Skeletal muscle satellite cell (primary cell): ENCODE measurements around the gene CPB2.

ENCODE experiments used
- H3K27me3 ChIP-seq: 2 replicates; pipeline ENCODE4 v1.7.0; 2013; ENCODE audit warnings: low read length; ENCODE audit not compliant: control insufficient read depth, insufficient read depth
- H3K36me3 ChIP-seq: 2 replicates; pipeline ENCODE4 v1.7.0; 2013; ENCODE audit warnings: mild to moderate bottlenecking, control low read depth, low read length; ENCODE audit not compliant: insufficient read depth
- H3K4me1 ChIP-seq: 2 replicates; pipeline ENCODE4 v1.7.0; 2013; ENCODE audit warnings: low read length; ENCODE audit not compliant: control insufficient read depth, insufficient read depth
- H3K4me2 ChIP-seq: 2 replicates; pipeline ENCODE4 v1.7.0; 2013; ENCODE audit warnings: mild to moderate bottlenecking, low read length
- H3K4me3 ChIP-seq: 2 replicates; pipeline ENCODE4 v1.7.0; 2013; ENCODE audit warnings: low read length
- H3K9ac ChIP-seq: 2 replicates; pipeline ENCODE4 v1.7.0; 2013; ENCODE audit warnings: mild to moderate bottlenecking, low read depth, low read length, moderate library complexity
- H3K9me3 ChIP-seq: replicated peaks from 2 replicates; pipeline ENCODE4 v1.7.0; 2013; ENCODE audit warnings: mild to moderate bottlenecking, control low read depth, low read length

Gene CPB2

DNA sequence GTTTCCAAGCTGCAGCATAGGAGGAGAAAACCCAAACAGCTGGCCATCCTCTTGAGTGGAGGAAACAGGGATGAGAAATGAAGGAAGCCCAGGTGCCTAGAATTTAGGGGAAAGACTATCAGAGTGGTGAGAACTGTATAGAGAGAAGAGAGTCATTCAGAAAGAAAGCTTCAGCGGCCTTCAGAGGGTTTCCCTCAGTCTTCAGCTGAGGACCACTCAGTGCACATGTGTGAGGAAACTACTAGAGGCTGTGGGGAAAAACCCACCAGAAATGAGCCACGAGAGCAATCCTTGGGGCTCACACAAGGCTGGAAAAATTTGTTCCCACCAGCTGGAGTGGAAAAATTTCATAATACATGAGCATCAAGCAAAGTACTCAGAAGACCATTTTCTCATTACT is 35.2 kb upstream of the CPB2 start:
- Histone ChIP-seq H3K36me3 (no peaks in the 10 kb centered on the region), H3K4me2 (no peak overlapping the region), H3K9ac (no peak overlapping the region), H3K4me3 (no peak overlapping the region), H3K27me3 (peaks cover 46% of the 10 kb centered on the region), H3K4me1 (no peaks in the 10 kb centered on the region), H3K9me3 (no peaks in the 10 kb centered on the region)

DNA sequence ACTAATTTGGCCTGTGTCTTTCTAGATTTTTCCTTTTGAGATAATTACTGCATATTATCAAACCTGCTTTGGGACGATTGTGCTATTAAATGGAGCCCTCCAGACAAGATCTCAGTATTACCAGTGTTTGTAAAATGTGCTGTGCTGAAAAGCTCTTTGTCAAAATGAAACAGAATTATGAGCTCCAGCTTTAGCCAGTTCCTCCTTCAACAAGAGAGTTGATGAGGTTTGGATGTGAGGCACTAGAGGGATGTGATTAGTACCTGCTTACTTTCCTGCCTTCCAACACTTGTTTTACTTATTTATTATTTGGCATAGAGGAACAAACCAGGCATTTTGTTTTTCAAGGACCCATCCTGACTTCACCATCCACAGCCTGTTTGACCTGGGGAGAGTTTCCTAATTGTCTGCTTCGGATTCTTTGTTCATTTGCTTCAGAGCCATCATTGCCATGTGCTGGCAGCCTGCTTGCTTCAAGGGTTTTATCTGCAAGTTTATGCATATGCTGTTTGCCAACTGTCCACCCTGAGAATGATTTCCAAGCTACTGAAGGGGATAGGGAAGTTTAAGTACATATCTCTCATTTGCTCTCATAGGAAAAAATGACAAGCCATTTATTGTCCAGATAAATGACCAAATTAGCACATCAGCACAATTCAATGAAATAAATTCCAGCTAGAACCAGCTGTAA is 32.9 kb upstream of the CPB2 start:
- Histone ChIP-seq H3K36me3 (no peaks in the 10 kb centered on the region), H3K9ac (no peak overlapping the region), H3K4me2 (no peak overlapping the region), H3K27me3 (peaks cover 41% of the 10 kb centered on the region), H3K4me1 (no peaks in the 10 kb centered on the region), H3K9me3 (no peaks in the 10 kb centered on the region), H3K4me3 (no peak overlapping the region)

DNA sequence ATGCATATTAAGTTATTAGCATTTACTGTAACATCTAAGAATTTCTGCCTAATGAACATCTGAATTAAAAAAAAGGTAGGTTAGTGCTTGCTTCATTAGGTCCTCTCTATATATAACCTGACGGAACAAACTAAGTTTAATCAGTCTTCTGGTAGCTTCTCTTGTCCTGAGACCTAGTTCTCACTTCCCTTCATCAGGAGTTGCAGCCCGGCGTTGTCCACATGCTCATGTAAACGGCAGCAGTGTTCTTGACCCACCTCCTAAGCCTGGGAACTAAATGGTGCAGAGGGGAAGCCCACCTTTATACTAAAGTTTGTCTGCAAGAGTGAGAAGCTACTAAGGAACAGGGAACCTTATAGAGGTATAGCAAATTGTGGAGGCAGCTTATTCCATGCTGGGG is 31.9 kb upstream of the CPB2 start:
- H3K4me1 ChIP-seq, result no peaks in the 10 kb centered on the region
- H3K9ac ChIP-seq, result no peak overlapping the region
- no peaks in the 10 kb centered on the region for H3K9me3 ChIP-seq
- no peaks in the 10 kb centered on the region for H3K36me3 ChIP-seq
- peaks cover 48% of the 10 kb centered on the region for H3K27me3 ChIP-seq
- H3K4me3 ChIP-seq, result no peak overlapping the region
- H3K4me2 ChIP-seq, result no peak overlapping the region

DNA sequence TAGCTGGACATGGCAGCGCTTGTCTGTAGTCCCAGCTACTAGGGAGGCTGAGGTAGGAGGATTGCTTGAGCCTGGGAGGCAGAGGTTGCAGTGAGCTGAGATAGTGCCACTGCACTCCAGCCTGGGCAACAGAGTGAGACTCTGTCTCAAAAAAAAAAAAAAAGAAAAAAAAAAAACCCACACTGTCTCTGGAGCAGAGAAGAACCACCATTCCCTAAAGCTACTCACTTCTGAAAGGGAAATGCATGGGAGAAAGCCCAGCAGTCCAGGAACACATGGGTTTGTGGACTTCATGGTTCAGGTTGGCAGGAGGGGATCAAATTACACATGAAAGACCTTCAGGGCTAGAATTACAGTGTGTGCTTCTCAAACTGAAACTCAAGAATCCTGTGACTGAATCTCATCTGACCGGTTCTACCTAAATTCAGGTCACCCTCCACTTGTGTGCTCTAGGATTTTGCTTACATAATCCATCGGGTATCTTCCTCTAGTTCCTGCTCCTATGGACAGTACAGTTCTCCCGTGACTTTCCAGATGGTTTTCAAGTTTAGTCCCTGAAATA is 30.2 kb upstream of the CPB2 start:
- H3K27me3 ChIP-seq, result peaks cover 58% of the 10 kb centered on the region
- no peaks in the 10 kb centered on the region for H3K9me3 ChIP-seq
- no peak overlapping the region for H3K4me2 ChIP-seq
- H3K4me3 ChIP-seq, result no peak overlapping the region
- no peaks in the 10 kb centered on the region for H3K4me1 ChIP-seq
- H3K36me3 ChIP-seq, result no peaks in the 10 kb centered on the region
- H3K9ac ChIP-seq, result no peak overlapping the region

DNA sequence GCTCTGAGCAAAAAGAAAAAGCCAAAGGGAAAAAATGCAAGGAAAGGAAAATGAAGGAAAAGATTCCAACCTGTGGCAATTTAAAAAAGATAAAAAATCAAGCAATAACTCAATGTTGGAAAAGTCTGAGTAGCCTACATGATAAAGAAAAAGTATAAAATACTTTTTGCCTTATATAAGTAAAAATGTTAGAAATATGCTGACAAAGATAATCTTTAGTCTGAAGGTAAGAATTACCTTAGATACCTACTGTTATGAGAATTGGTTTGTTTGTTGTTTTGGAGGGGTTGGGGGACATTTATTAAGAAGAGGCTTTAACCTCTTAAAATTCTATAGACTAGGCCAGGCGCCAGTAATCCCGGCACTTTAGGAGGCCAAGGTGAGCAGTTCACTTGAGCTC is 29.7 kb upstream of the CPB2 start:
- no peaks in the 10 kb centered on the region for H3K36me3 ChIP-seq
- H3K27me3 ChIP-seq, result peaks cover 63% of the 10 kb centered on the region
- H3K4me2 ChIP-seq, result no peak overlapping the region
- no peak overlapping the region for H3K4me3 ChIP-seq
- no peaks in the 10 kb centered on the region for H3K9me3 ChIP-seq
- H3K4me1 ChIP-seq, result no peaks in the 10 kb centered on the region
- H3K9ac ChIP-seq, result no peak overlapping the region

DNA sequence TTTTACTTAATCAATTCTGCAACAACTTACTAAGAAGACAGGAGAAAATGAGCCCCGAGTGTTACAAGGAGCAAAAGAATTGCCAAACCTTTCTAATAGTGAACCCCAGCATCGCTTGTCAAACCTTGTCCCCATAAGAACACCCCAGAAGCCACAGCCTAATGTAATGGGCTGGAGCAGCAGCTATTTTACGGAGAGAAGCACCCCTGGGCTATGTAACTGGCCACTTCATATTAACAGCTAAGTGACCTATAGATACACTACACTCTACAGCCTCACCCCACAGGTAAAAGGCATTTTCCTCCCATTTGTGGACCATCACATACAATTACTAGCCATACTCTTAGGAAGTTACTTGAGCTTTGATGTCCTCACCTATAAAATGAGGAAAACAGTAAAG is 27.3 kb upstream of the CPB2 start:
- Histone ChIP-seq H3K9ac (no peak overlapping the region), H3K4me3 (no peak overlapping the region), H3K4me1 (no peaks in the 10 kb centered on the region), H3K27me3 (peaks cover 55% of the 10 kb centered on the region), H3K4me2 (no peak overlapping the region), H3K36me3 (no peaks in the 10 kb centered on the region), H3K9me3 (no peaks in the 10 kb centered on the region)

DNA sequence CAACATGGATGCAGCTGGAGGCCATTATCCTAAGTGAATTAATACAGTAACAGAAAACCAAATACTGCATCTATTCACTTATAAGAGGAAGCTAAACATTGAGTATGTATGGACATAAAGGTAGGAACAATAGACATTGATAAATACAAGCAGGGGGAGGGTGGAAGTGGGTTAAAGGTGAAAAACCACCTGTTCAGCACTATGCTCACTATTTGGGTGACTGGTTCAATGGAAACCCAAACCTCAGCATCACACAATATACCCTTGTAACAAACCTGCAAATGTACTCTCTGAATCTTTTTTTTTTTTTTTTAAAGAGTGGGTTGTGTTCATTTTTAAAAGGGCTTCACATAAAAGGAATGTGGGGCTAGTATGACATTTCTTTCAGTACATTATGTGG is 26.9 kb upstream of the CPB2 start:
- Histone ChIP-seq H3K9me3 (no peaks in the 10 kb centered on the region), H3K27me3 (peaks cover 51% of the 10 kb centered on the region), H3K36me3 (no peaks in the 10 kb centered on the region), H3K4me3 (no peak overlapping the region), H3K4me2 (no peak overlapping the region), H3K9ac (no peak overlapping the region), H3K4me1 (no peaks in the 10 kb centered on the region)

DNA sequence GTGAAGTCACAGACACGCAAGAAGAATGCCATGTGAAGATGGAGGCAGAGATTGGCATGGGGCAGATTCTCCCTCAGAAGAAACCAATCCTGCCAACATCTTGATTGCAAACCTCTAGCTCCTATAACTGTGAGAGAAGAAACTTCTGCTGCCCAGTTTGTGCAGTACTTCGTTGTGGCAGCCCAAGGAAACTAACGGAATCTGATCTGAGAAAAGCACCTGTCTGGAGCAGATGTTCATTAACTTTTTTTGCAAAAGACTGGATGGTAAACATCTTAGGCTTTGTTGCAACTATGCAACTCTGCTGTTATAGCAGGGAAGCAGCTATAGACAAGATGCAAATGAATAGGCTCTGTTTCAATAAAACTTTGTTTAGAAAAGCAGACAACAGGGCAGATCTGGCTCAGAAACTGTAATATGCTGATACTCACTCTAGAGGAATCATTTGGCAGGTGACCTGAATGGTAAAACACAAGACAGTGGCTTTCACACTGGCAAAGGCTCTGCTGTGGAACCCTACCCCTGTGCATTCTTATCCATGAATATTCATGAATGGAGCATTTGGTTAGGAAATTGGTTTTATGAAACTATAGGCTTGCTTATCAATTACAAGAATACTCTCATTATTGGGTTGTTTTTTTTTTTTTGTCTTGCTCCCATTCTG is 25.3 kb upstream of the CPB2 start:
- H3K27me3 ChIP-seq, result peaks cover 38% of the 10 kb centered on the region
- no peak overlapping the region for H3K9ac ChIP-seq
- H3K9me3 ChIP-seq, result no peaks in the 10 kb centered on the region
- no peaks in the 10 kb centered on the region for H3K36me3 ChIP-seq
- H3K4me3 ChIP-seq, result no peak overlapping the region
- H3K4me2 ChIP-seq, result no peak overlapping the region
- no peaks in the 10 kb centered on the region for H3K4me1 ChIP-seq

DNA sequence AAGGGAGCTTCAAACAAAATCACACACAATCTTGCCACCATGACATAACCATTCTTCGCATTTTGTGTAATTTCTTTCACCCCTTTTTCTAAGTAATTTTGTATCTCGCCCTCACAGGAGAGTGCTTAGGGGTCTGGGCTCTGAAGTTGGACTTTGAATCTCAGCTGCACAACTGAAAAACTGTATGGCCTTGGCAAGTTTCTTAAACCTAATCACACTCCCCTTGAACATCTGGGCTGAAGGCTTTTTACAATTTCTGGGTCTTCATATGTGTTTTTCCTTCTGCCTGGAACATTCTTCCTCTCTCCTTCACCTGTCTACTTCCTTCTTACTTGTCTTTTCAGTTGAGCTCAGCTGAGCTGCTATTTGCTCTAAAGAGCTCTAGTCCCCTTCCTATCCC is 24.3 kb upstream of the CPB2 start:
- Histone ChIP-seq H3K9ac (no peak overlapping the region), H3K4me2 (no peak overlapping the region), H3K4me3 (no peak overlapping the region), H3K9me3 (no peaks in the 10 kb centered on the region), H3K4me1 (no peaks in the 10 kb centered on the region), H3K36me3 (no peaks in the 10 kb centered on the region), H3K27me3 (peaks cover 44% of the 10 kb centered on the region)

DNA sequence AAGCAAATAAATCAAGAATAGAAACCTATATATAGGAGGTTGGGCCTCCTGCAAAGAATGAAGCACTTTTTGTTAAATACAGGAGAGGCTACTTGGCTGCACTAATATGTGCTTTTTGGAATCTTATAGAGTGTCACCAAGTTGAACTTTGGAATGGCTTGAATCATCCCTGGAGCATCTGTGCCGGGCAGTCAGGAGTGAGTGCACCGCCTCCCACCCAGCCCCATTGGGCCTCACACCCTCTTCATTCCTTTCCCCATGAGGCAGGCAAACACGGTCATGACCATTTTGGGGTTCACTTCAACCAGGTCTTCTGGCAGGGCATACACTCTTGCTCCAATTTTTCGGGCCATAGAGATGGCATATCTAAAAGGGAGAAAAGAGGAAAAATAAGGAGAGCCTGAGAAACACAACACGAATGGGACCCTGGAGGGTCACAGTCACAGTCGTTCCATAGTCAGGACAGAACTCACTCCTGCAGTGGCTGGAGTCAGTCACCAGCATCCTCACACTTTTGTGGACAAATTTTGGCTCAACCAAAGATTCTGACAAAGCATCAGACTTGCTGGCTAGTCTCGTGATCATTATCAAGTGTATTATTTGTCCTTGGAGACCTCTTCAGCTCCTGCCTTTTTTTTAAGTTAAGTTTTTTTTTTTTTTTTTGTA is 22.7 kb upstream of the CPB2 start:
- Histone ChIP-seq H3K4me3 (no peak overlapping the region), H3K36me3 (no peaks in the 10 kb centered on the region), H3K4me2 (no peak overlapping the region), H3K27me3 (peaks cover 45% of the 10 kb centered on the region), H3K9ac (no peak overlapping the region), H3K4me1 (no peaks in the 10 kb centered on the region), H3K9me3 (no peaks in the 10 kb centered on the region)

DNA sequence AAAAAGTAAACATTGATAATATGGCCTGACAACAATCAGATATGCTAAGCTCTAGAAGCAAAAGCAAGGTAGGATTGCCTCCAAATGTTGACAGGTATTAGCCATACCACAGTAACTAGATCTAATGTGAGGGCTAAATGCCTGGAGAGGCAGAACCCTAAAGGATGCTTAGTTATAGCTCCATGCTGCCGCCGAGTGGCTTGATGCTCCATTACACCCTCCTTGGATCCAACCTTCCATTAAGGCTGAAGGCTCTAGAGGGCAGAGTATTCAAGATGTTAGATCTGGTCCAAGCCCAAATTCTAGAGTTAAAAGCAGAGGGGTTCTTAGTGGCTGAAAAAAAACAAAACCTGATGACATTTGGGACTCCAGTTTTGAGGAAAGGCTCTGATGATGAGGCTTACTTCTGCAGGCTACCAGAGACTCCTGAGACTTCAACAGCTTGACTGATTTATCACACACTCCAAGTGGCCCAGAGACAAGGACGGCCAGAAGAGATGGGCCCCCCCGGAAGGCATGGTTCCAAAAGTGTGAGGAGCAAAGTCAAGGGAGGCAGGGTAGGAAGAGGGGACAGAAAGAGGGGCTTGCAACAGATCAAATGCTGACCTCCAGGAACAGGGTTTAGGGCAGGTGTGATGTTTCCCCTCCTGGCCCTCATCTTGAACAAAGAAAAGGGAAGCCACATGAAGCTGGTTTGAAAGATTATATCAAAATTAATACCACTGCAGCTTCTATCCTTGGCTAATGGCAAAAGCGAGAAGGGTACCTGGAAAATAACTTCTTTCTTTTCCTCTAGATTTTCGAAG is 21.9 kb upstream of the CPB2 start:
- Histone ChIP-seq H3K27me3 (peaks cover 45% of the 10 kb centered on the region), H3K9me3 (no peaks in the 10 kb centered on the region), H3K4me1 (no peaks in the 10 kb centered on the region), H3K9ac (no peak overlapping the region), H3K4me2 (no peak overlapping the region), H3K4me3 (no peak overlapping the region), H3K36me3 (no peaks in the 10 kb centered on the region)
